GM19238 (cell line): ENCODE measurements around the gene FAM124B.

Experiments used
- DNase-seq: peaks from one replicate; pipeline ENCODE4 v3.0.0; 2011; ENCODE audit warnings: low spot score; ENCODE audit not compliant: insufficient read length

Gene FAM124B

GRCh38 chr2:224381521-224382279 is 20.2 kb downstream of the FAM124B start:
- no peak for DNase-seq

- DNase-seq = no peak
Observed at GRCh38 chr2:224379986-224380385, 21.9 kb downstream of the FAM124B start.

- no peak for DNase-seq
Observed at GRCh38 chr2:224379172-224379571, 22.7 kb downstream of the FAM124B start.

- DNase-seq = no peak
Observed at GRCh38 chr2:224378701-224379097, 23.2 kb downstream of the FAM124B start.

- no peak for DNase-seq
Observed at GRCh38 chr2:224377751-224378700, 23.9 kb downstream of the FAM124B start.

GRCh38 chr2:224372641-224373040 is 29.3 kb downstream of the FAM124B start:
- DNase-seq = no peak

- DNase-seq = no peak
Observed at GRCh38 chr2:224369028-224369632, 32.8 kb downstream of the FAM124B start.

GRCh38 chr2:224366267-224366844 is 35.6 kb downstream of the FAM124B start:
- no peak for DNase-seq

- no peak for DNase-seq
Observed at GRCh38 chr2:224365331-224365730, 36.6 kb downstream of the FAM124B start.

GRCh38 chr2:224363281-224363680 is 38.6 kb downstream of the FAM124B start:
- no peak for DNase-seq

GRCh38 chr2:224362094-224362493 is 39.8 kb downstream of the FAM124B start:
- DNase-seq = no peak

- DNase-seq = no peak
Observed at GRCh38 chr2:224360801-224361251, 41.1 kb downstream of the FAM124B start.

- no peak for DNase-seq
Observed at GRCh38 chr2:224359569-224359968, 42.3 kb downstream of the FAM124B start.

GRCh38 chr2:224357098-224357901 is 44.6 kb downstream of the FAM124B start:
- peak; percentile 30 for DNase-seq

- DNase-seq = no peak
Observed at GRCh38 chr2:224354632-224355211, 47.2 kb downstream of the FAM124B start.

GRCh38 chr2:224350703-224351102 is 51.2 kb downstream of the FAM124B start:
- no peak for DNase-seq

GRCh38 chr2:224349396-224349795 is 52.5 kb downstream of the FAM124B start:
- no peak for DNase-seq

- no peak for DNase-seq
Observed at GRCh38 chr2:224347176-224348051, 54.5 kb downstream of the FAM124B start.

GRCh38 chr2:224345492-224345891 is 56.4 kb downstream of the FAM124B start:
- no peak for DNase-seq
